GM12872 (cell line): ENCODE data around the gene RFC4.

Experiments
- TF ChIP-seq, protein P1 (sequence below): IDR thresholded peaks from 3 replicates; pipeline ENCODE4 v1.5.1; 2011; ENCODE audit warnings: low read depth, mild to moderate bottlenecking, low read length, moderate library complexity; ENCODE audit not compliant: insufficient read depth

Gene RFC4, protein sequence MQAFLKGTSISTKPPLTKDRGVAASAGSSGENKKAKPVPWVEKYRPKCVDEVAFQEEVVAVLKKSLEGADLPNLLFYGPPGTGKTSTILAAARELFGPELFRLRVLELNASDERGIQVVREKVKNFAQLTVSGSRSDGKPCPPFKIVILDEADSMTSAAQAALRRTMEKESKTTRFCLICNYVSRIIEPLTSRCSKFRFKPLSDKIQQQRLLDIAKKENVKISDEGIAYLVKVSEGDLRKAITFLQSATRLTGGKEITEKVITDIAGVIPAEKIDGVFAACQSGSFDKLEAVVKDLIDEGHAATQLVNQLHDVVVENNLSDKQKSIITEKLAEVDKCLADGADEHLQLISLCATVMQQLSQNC

DNA sequence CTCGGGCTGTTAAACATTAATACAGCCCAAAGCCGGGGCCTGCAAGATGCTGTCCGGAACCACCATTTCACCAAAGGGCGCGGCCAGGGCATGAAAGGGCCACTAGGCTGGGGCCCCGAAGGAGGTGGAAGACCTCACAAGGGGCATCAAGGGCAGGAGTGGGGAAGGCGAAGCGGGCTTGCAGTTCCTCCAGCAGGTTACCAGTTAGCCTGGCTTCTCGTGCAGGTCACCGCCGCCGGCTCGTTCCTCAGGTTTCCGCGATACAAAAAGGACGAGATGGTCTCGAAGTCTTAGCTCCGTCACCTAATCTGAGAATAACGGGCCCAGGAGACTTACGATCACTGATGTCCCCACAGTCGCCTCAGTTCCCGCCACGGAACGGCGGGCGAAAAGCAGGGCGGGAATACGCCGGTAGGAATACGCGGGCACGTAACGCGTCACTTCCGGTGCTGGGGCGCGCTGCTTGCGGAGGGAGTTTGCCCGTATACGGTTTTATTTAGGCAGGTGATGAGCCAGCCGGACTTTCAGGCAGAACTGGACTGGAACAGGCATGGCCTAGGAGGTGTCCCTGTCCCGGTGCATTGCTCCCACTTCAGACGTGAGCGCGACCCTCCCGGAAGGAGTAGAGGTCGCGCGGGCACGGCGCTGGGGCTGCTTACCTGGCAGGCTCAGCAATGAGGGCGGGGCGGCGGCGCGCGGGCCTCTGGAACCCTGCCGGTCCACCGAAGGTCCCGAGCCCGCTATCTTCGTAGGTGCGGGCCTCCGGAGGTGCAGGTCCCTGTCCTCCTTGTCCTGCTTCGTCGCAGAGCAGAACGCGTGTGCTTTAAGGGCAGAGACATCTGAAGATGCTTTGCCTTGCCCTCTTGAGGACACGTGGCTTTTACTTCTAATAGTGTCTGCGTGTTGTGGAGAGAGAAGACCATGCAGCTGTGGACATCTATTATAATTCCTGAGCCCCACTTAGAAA is at the start of gene RFC4:
RFC4 (minus strand) TSS at position 394 of the 967 bp plus-strand sequence. CDS start 1,769 bp downstream, outside the sequence.
- TF ChIP-seq, protein P1, sequence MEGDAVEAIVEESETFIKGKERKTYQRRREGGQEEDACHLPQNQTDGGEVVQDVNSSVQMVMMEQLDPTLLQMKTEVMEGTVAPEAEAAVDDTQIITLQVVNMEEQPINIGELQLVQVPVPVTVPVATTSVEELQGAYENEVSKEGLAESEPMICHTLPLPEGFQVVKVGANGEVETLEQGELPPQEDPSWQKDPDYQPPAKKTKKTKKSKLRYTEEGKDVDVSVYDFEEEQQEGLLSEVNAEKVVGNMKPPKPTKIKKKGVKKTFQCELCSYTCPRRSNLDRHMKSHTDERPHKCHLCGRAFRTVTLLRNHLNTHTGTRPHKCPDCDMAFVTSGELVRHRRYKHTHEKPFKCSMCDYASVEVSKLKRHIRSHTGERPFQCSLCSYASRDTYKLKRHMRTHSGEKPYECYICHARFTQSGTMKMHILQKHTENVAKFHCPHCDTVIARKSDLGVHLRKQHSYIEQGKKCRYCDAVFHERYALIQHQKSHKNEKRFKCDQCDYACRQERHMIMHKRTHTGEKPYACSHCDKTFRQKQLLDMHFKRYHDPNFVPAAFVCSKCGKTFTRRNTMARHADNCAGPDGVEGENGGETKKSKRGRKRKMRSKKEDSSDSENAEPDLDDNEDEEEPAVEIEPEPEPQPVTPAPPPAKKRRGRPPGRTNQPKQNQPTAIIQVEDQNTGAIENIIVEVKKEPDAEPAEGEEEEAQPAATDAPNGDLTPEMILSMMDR: no peak

DNA sequence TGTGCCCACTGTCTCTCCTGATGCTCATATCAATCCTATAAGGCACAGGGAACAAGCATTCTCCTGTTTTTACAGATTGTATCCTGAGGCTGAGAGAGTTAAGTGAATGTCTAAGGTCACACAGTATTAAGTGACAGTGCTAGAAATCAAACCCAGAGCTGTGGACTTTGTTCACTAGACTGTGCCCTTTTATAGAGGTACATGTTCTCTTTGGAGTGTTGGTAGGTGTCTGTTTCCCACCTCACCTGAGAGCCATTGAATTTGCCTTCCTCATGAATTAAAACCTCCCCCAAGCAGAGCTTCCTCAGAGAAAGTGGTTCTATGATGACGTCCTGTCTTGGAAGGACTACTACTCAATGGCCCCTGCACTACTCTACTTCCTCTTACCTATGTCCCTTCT is 48.7 kb upstream of the RFC4 start:
- TF ChIP-seq, protein P1: no peak

DNA sequence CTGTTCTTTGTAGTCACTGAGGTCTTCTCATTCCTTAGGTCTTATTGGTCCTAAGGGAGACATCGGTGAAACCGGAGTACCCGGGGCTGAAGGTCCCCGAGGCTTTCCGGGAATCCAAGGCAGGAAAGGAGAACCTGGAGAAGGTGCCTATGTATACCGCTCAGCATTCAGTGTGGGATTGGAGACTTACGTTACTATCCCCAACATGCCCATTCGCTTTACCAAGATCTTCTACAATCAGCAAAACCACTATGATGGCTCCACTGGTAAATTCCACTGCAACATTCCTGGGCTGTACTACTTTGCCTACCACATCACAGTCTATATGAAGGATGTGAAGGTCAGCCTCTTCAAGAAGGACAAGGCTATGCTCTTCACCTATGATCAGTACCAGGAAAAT is 47.9 kb upstream of the RFC4 start:
- TF ChIP-seq, protein P1: no peak

DNA sequence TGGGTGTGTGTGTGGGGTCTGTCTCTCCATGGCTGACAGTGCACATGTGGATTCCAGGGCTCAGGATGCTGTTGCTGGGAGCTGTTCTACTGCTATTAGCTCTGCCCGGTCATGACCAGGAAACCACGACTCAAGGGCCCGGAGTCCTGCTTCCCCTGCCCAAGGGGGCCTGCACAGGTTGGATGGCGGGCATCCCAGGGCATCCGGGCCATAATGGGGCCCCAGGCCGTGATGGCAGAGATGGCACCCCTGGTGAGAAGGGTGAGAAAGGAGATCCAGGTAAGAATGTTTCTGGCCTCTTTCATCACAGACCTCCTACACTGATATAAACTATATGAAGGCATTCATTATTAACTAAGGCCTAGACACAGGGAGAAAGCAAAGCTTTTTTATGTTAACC is 46.7 kb upstream of the RFC4 start:
- TF ChIP-seq, protein P1: no peak

DNA sequence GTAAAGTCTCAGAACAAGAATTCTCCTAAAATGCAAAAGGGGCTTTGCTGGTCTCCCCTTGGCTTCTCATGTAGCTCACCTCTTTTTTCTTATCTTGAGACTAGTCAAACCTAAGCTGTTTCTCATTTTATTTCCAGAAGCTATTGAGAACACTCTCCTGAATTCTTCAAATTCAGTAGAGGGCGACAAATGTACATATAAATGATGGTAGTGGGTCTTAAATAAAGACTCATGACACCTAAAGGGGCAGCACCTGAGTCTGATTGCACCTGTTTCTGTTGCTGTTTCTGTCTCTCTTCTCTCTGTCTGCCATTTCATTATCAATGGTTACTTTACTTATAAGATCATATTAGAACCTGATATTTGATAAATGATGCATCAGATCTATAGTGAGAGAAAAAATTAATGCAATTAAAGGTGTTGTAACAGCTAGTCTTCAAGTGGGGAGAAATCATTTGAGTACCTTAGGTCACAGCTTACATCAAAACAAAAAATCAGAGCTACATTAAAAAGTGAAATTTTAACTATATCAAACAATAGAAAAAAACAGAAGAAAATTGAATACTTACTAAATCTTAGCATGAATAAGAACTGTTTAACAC is 43.2 kb upstream of the RFC4 start:
- TF ChIP-seq, protein P1: peak; percentile 39; the same call in 1 of the 3 replicates

DNA sequence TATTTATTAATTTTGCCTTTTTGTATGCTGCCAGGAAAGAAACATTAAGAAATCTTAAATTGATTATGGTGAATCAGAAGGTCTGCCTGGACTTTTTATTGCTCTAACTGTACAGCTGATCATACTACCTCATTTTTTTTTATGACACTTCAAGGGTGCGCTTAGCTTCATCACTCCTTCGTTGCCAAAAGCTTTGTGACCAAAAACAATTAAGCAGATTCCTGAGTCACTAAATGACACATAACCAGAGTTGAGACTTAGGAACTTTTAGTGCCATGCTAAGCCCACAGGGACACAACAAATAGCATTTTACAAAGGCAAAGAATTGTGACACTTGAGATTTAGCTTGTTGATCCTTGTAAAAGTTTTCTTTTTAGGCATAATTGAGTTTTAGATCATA is 41.2 kb upstream of the RFC4 start:
- TF ChIP-seq, protein P1: no peak

DNA sequence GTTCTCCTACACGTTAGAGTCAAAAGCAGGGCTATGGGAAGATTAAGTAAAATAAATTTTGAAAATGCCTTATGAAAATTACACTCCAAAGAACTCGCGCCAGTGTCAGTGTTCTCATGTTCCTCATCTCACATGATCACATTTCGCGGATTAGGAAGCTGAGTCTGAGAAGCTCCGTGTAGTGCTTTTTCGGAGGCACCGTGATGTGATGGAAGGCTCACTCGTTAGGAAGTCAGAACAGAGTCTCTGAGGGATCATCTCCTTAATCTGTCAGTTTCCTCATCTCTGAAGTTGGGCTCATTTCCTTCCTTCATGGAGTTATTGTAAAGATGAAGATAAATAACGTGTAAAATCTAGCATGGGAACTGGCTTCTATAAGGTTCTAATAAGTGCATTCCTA is 39.5 kb upstream of the RFC4 start:
- TF ChIP-seq, protein P1: no peak
